Activated CD4-positive, alpha-beta T cell treated with anti-CD3 and anti-CD28 coated beads for 36 hours (primary cell): ENCODE results near the gene RNF25. TPM values are rescaled to one million over a fixed set of nuclear protein-coding genes. Genes with fewer than 3 reads are reported as not detected.

Experiments
- ATAC-seq: fragments of 200-7000 bp; cut with Tn5 transposase; one replicate; pipeline ENCODE4 v1.10.0; 2021; ENCODE audit warnings: mild to moderate bottlenecking, moderate library complexity
- CTCF ChIA-PET: fragments of 350-600 bp; sonication (Branson Sonifier 250); formaldehyde crosslinking; loops from one replicate; lab custom pipeline; 2021; ENCODE audit warnings: antibody characterized with exemption; lab: Charles Lee
- POLR2A ChIA-PET: fragments of 350-600 bp; sonication (Branson Sonifier 250); formaldehyde crosslinking; loops from one replicate; lab custom pipeline; 2021; ENCODE audit warnings: antibody characterized with exemption, inconsistent platforms; lab: Charles Lee
- DNase-seq: peaks from one replicate; pipeline ENCODE4 v3.0.0-alpha.2; 2020
- H3K27ac Mint-ChIP-seq: one replicate; pipeline ENCODE4 v1.8.0; 2021; ENCODE audit warnings: mixed read lengths
- H3K27me3 Mint-ChIP-seq: one replicate; pipeline ENCODE4 v1.8.0; 2021; ENCODE audit warnings: mixed read lengths
- H3K36me3 Mint-ChIP-seq: one replicate; pipeline ENCODE4 v1.8.0; 2021; ENCODE audit warnings: low read depth, mixed read lengths
- H3K4me1 Mint-ChIP-seq: one replicate; pipeline ENCODE4 v1.8.0; 2021; ENCODE audit warnings: mixed read lengths
- H3K4me3 Mint-ChIP-seq: one replicate; pipeline ENCODE4 v1.8.0; 2021; ENCODE audit warnings: mild to moderate bottlenecking, moderate library complexity, mixed read lengths
- H3K9me3 Mint-ChIP-seq: one replicate; pipeline ENCODE4 v1.8.0; 2021; ENCODE audit warnings: low read depth, mixed read lengths
- intact Hi-C, 2 experiments: fragments of 100-400 bp; cut with DNase I in 1 of 2; cut with micrococcal nuclease in 1 of 2; formaldehyde crosslinking; loops; one replicate each; pipeline versions ENCODE4 v1.14.2 to v1.15.1; 2022 to 2024; cut with DNase I, micrococcal nuclease
- total RNA-seq, 2 experiments: library from RNA; stranded (reverse); gene quantifications; one replicate each; pipeline ENCODE4 v1.2.3, GENCODE V29; 2021

RNF25 gene
- total RNA-seq, 2 experiments from 2014 or later: 14.1 to 29.2 TPM

- peaks cover 4% of the 10 kb centered on the region for H3K36me3 Mint-ChIP-seq
- ATAC-seq: no peak
Observed at GRCh38 chr2:218680061-218680460, 8.3 kb upstream of the RNF25 start.

GRCh38 chr2:218679119-218679518 is 7.3 kb upstream of the RNF25 start:
- ChIA-PET POLR2A (no interaction called here), CTCF (interaction anchor here (0.7 kb wide), 1 partner anchor 84 kb away, joined by 3 read pairs; no protein-coding TSS in a partner anchor)
- Mint-ChIP-seq H3K4me1 (no peaks in the 10 kb centered on the region), H3K36me3 (peaks cover 4% of the 10 kb centered on the region), H3K27ac (no peak overlapping the region), H3K27me3 (no peaks in the 10 kb centered on the region), H3K4me3 (no peak overlapping the region), H3K9me3 (no peaks in the 10 kb centered on the region)
- intact Hi-C loops: no loop called here
- ATAC-seq: no peak
- no peak for DNase-seq

More at GRCh38 chr2:218680061-218680460, 8.3 kb upstream of the RNF25 start:
- DNase-seq: no peak
- intact Hi-C loops: no loop called here
- H3K4me1 Mint-ChIP-seq: no peaks in the 10 kb centered on the region
- H3K9me3 Mint-ChIP-seq: no peaks in the 10 kb centered on the region
- CTCF ChIA-PET: no interaction called here
- no peak overlapping the region for H3K27ac Mint-ChIP-seq
- no peaks in the 10 kb centered on the region for H3K27me3 Mint-ChIP-seq
- H3K4me3 Mint-ChIP-seq: no peak overlapping the region
- POLR2A ChIA-PET: no interaction called here

- Mint-ChIP-seq H3K36me3 (peaks cover 5% of the 10 kb centered on the region), H3K4me1 (peaks cover 22% of the 10 kb centered on the region), H3K27me3 (no peaks in the 10 kb centered on the region), H3K9me3 (no peaks in the 10 kb centered on the region), H3K4me3 (peak overlapping the region; percentile 95), H3K27ac (peak overlapping the region; percentile 87)
- no peak for DNase-seq
- intact Hi-C loops: loop anchor here in 1 of 2 experiments (1.0 to 5.0 kb wide), 4 partner anchors 176 to 379 kb away; partner anchors contain the start of gene TMBIM1
- ChIA-PET POLR2A (interaction anchor here (0.6 to 1.9 kb wide), 4 partner anchors 12 to 221 kb away, joined by 3 to 17 read pairs (median 6); partner anchors contain the start of genes BCS1L, TTLL4 and ZNF142), CTCF (interaction anchor here (0.6 to 5.9 kb wide), 11 partner anchors 12 to 587 kb away, joined by 3 to 33 read pairs (median 4); partner anchors contain the start of genes AAMP, BCS1L, PNKD and ZNF142)
- ATAC-seq: peak; percentile 10
Observed at GRCh38 chr2:218671097-218671653, 627 bp downstream of the RNF25 start.

- no peak for ATAC-seq
- Mint-ChIP-seq H3K4me1 (peaks cover 16% of the 10 kb centered on the region), H3K9me3 (no peaks in the 10 kb centered on the region), H3K4me3 (no peak overlapping the region), H3K27ac (no peak overlapping the region), H3K27me3 (no peaks in the 10 kb centered on the region), H3K36me3 (peaks cover 38% of the 10 kb centered on the region)
- CTCF ChIA-PET: interaction anchor here (1.0 kb wide), 1 partner anchor 16 kb away, joined by 3 read pairs; no protein-coding TSS in a partner anchor
- intact Hi-C loops: no loop called here
- POLR2A ChIA-PET: no interaction called here
- no peak for DNase-seq
Observed at GRCh38 chr2:218664653-218665052, 7.1 kb downstream of the RNF25 start.

GRCh38 chr2:218663901-218664300 is 7.9 kb downstream of the RNF25 start:
- H3K36me3 Mint-ChIP-seq: peaks cover 41% of the 10 kb centered on the region
- H3K27ac Mint-ChIP-seq: no peak overlapping the region
- POLR2A ChIA-PET: no interaction called here
- CTCF ChIA-PET: no interaction called here
- intact Hi-C loops: no loop called here
- H3K27me3 Mint-ChIP-seq: no peaks in the 10 kb centered on the region
- ATAC-seq (no peak), DNase-seq (no peak)
- no peaks in the 10 kb centered on the region for H3K9me3 Mint-ChIP-seq
- H3K4me3 Mint-ChIP-seq: no peak overlapping the region
- H3K4me1 Mint-ChIP-seq: peaks cover 18% of the 10 kb centered on the region

- ATAC-seq: no peak
- ChIA-PET POLR2A (no interaction called here), CTCF (interaction anchor here (0.9 kb wide), 1 partner anchor 48 kb away, joined by 5 read pairs; the partner anchor contains the start of gene TTLL4)
- H3K4me1 Mint-ChIP-seq: peaks cover 25% of the 10 kb centered on the region
- intact Hi-C loops: no loop called here
- H3K36me3 Mint-ChIP-seq: peaks cover 48% of the 10 kb centered on the region
- no peak overlapping the region for H3K27ac Mint-ChIP-seq
- no peak for DNase-seq
- H3K9me3 Mint-ChIP-seq: no peaks in the 10 kb centered on the region
- no peak overlapping the region for H3K4me3 Mint-ChIP-seq
- H3K27me3 Mint-ChIP-seq: no peaks in the 10 kb centered on the region
Observed at GRCh38 chr2:218662827-218663226, 9.0 kb downstream of the RNF25 start.

GRCh38 chr2:218662377-218662776 is 9.4 kb downstream of the RNF25 start:
- Mint-ChIP-seq H3K27ac (peak overlapping the region; percentile 2), H3K4me1 (peaks cover 28% of the 10 kb centered on the region), H3K9me3 (no peaks in the 10 kb centered on the region), H3K4me3 (no peak overlapping the region), H3K27me3 (no peaks in the 10 kb centered on the region), H3K36me3 (peaks cover 51% of the 10 kb centered on the region)
- ATAC-seq (no peak), DNase-seq (no peak)
- CTCF ChIA-PET: interaction anchor here (5.0 kb wide), 1 partner anchor 13 kb away, joined by 38 read pairs; no protein-coding TSS in a partner anchor
- POLR2A ChIA-PET: no interaction called here
- intact Hi-C loops: no loop called here

GRCh38 chr2:218659988-218660358 is 11.8 kb downstream of the RNF25 start:
- DNase-seq (no peak), ATAC-seq (no peak)
- no peaks in the 10 kb centered on the region for H3K27me3 Mint-ChIP-seq
- peaks cover 35% of the 10 kb centered on the region for H3K4me1 Mint-ChIP-seq
- peak overlapping the region; percentile 88 for H3K4me3 Mint-ChIP-seq
- ChIA-PET POLR2A (interaction anchor here (0.6 to 1.4 kb wide), 7 partner anchors 9 to 93 kb away, joined by 3 to 17 read pairs (median 4); partner anchors contain the start of genes RNF25 and STK36), CTCF (interaction anchor here (0.5 to 5.2 kb wide), 11 partner anchors 11 to 462 kb away, joined by 3 to 38 read pairs (median 3); partner anchors contain the start of genes PLCD4, RNF25, STK36 and USP37)
- H3K36me3 Mint-ChIP-seq: peaks cover 52% of the 10 kb centered on the region
- intact Hi-C loops: loop anchor here (1.0 to 5.0 kb wide), 14 partner anchors 12 to 727 kb away; partner anchors contain the start of genes CNOT9 (in 2 of the 2), RNF25 (in 2 of the 2), STK36 (in 2 of the 2) and TTLL4 (in 2 of the 2)
- peak overlapping the region; percentile 89 for H3K27ac Mint-ChIP-seq
- no peaks in the 10 kb centered on the region for H3K9me3 Mint-ChIP-seq

- H3K9me3 Mint-ChIP-seq: no peaks in the 10 kb centered on the region
- peak within 1 kb of the TSS; percentile 88 for H3K4me3 Mint-ChIP-seq
- no peaks in the 10 kb centered on the region for H3K27me3 Mint-ChIP-seq
- DNase-seq (peak; percentile 98), ATAC-seq (peak; percentile 95)
- peaks cover 51% of the 10 kb centered on the region for H3K36me3 Mint-ChIP-seq
- intact Hi-C loops: loop anchor here (1.0 to 5.0 kb wide), 14 partner anchors 13 to 728 kb away; partner anchors contain the start of genes CNOT9 (in 2 of the 2), RNF25 (in 2 of the 2), STK36 (in 2 of the 2) and TTLL4 (in 2 of the 2)
- CTCF ChIA-PET: interaction anchor here (0.5 to 5.2 kb wide), 16 partner anchors 10 to 462 kb away, joined by 3 to 38 read pairs (median 3); partner anchors contain the start of genes PLCD4, RNF25, STK36 and USP37
- peaks cover 35% of the 10 kb centered on the region for H3K4me1 Mint-ChIP-seq
- POLR2A ChIA-PET: interaction anchor here (0.6 to 1.4 kb wide), 9 partner anchors 9 to 619 kb away, joined by 3 to 17 read pairs (median 4); partner anchors contain the start of genes RNF25 and STK36
- H3K27ac Mint-ChIP-seq: peak within 1 kb of the TSS; percentile 89
Observed at GRCh38 chr2:218659258-218659987, 12.4 kb downstream of the RNF25 start, which contains the start of the genes BCS1L and ZNF142. Gene BCS1L (plus strand): TSS chr2:218659683. CDS start chr2:218660988, 1,305 bp downstream. Gene ZNF142 (minus strand): TSS chr2:218659623. CDS start chr2:218656429, 3,194 bp downstream.

- Mint-ChIP-seq H3K36me3 (peaks cover 48% of the 10 kb centered on the region), H3K27me3 (no peaks in the 10 kb centered on the region), H3K4me3 (peak overlapping the region; percentile 88), H3K4me1 (peaks cover 35% of the 10 kb centered on the region), H3K9me3 (no peaks in the 10 kb centered on the region), H3K27ac (peak overlapping the region; percentile 89)
- ChIA-PET CTCF (interaction anchor here (0.7 to 5.2 kb wide), 17 partner anchors 9 to 368 kb away, joined by 3 to 38 read pairs (median 4); partner anchors contain the start of genes PLCD4, RNF25 and STK36), POLR2A (interaction anchor here (0.6 to 1.4 kb wide), 7 partner anchors 8 to 620 kb away, joined by 3 to 17 read pairs (median 5); partner anchors contain the start of genes RNF25 and STK36)
- ATAC-seq (peak; percentile 38), DNase-seq (peak; percentile 68)
- intact Hi-C loops: loop anchor here (1.0 to 5.0 kb wide), 14 partner anchors 14 to 729 kb away; partner anchors contain the start of genes CNOT9 (in 2 of the 2), RNF25 (in 2 of the 2), STK36 (in 2 of the 2) and TTLL4 (in 2 of the 2)
Observed at GRCh38 chr2:218658671-218659257, 13.0 kb downstream of the RNF25 start.
